HFFc6 (cell line): ENCODE results near the gene OR52K1. TPM values are rescaled to one million over a fixed set of nuclear protein-coding genes. Genes with fewer than 3 reads are reported as not detected.
"Not testable (repeated sequence)": the region's sequence is repeated elsewhere in the genome, so short reads cannot be mapped to it uniquely, and the experiment has no call there.

Experiments
- DNase-seq: peaks from one replicate; pipeline ENCODE4 v3.0.0-alpha.2; 2018
- H3K27ac Mint-ChIP-seq: 2 replicates; pipeline ENCODE4 v1.8.0; 2020; ENCODE audit warnings: mild to moderate bottlenecking, mixed read lengths
- H3K27me3 Mint-ChIP-seq: 2 replicates; pipeline ENCODE4 v1.8.0; 2021; ENCODE audit warnings: mild to moderate bottlenecking, moderate library complexity, mixed read lengths; ENCODE audit not compliant: insufficient read depth
- H3K36me3 Mint-ChIP-seq: 2 replicates; pipeline ENCODE4 v1.8.0; 2021; ENCODE audit warnings: low read depth, mixed read lengths
- H3K4me1 Mint-ChIP-seq: 2 replicates; pipeline ENCODE4 v1.8.0; 2020; ENCODE audit warnings: low read depth, mixed read lengths
- H3K4me3 Mint-ChIP-seq: 2 replicates; pipeline ENCODE4 v1.8.0; 2020; ENCODE audit warnings: mild to moderate bottlenecking, moderate library complexity, mixed read lengths
- H3K9me3 Mint-ChIP-seq: 2 replicates; pipeline ENCODE4 v1.8.0; 2020; ENCODE audit warnings: mild to moderate bottlenecking, mixed read lengths
- total RNA-seq, 6 experiments: library from RNA; stranded (reverse); fragmentation: NEBNext Ultra II Directional; extraction: Animal tissue kit (Norgen Biotek cat#: 25700); gene quantifications; 2 replicates in 1 of 6; 3 replicates in 5 of 6; pipeline ENCODE4 v1.2.3, GENCODE V29; 2021
- TF ChIP-seq, protein P1 (sequence below): fragments of 200-600 bp; sonication (generic); IDR thresholded peaks from 2 replicates; pipeline ENCODE4 v1.5.0; 2021; ENCODE audit warnings: antibody characterized with exemption, mild to moderate bottlenecking

OR52K1 gene
- total RNA-seq, 6 experiments from 2014 or later: not detected

DNA sequence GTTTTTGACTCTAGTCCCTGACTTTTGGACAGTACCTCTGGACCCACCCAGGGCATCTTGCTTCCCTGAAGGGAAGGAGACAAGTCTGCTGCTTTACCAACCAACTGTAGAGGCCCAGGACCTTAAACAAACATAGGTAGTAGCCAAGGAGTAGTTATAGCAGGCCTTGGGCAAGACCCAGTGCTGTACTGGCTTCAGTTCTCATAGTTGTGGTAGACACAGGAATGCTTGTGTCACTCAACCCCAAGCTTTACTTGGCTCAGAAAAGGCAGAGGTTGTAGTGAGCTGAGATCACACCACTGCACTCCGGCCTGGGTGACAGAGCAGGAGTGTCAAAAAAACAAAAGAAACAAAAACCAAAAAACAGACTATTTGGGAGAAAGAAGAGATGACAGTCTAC is 41.2 kb downstream of the OR52K1 start:
- H3K9me3 Mint-ChIP-seq: peaks cover 26% of the 10 kb centered on the region
- no peaks in the 10 kb centered on the region for H3K4me1 Mint-ChIP-seq
- TF ChIP-seq, protein P1, sequence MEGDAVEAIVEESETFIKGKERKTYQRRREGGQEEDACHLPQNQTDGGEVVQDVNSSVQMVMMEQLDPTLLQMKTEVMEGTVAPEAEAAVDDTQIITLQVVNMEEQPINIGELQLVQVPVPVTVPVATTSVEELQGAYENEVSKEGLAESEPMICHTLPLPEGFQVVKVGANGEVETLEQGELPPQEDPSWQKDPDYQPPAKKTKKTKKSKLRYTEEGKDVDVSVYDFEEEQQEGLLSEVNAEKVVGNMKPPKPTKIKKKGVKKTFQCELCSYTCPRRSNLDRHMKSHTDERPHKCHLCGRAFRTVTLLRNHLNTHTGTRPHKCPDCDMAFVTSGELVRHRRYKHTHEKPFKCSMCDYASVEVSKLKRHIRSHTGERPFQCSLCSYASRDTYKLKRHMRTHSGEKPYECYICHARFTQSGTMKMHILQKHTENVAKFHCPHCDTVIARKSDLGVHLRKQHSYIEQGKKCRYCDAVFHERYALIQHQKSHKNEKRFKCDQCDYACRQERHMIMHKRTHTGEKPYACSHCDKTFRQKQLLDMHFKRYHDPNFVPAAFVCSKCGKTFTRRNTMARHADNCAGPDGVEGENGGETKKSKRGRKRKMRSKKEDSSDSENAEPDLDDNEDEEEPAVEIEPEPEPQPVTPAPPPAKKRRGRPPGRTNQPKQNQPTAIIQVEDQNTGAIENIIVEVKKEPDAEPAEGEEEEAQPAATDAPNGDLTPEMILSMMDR: no peak
- no peaks in the 10 kb centered on the region for H3K27me3 Mint-ChIP-seq
- no peak overlapping the region for H3K4me3 Mint-ChIP-seq
- H3K36me3 Mint-ChIP-seq: no peaks in the 10 kb centered on the region
- no peak for DNase-seq
- no peak overlapping the region for H3K27ac Mint-ChIP-seq

DNA sequence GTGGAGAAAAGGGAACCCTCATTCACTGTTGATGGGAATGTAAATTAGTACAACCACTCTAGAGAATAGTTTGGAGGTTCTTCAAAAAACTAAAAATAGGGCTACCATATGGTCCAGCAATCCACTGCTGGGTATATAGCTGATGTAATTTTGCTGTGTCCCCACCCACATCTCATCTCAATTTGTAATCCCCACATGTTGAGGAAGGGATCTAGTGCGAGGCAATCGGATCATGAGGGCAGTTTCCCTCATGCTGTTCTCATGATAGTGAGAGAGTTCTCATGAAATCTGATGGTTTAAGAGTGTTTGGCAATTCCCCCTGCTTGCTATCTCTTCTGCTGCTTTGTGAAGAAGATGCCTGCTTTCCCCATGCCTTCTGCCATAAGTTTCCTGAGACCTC is 45.5 kb downstream of the OR52K1 start:
- H3K4me3 Mint-ChIP-seq: no peak overlapping the region
- no peak for DNase-seq
- peaks cover 10% of the 10 kb centered on the region for H3K9me3 Mint-ChIP-seq
- no peak overlapping the region for H3K27ac Mint-ChIP-seq
- TF ChIP-seq, protein P1: no peak
- H3K36me3 Mint-ChIP-seq: no peaks in the 10 kb centered on the region
- H3K27me3 Mint-ChIP-seq: no peaks in the 10 kb centered on the region
- no peaks in the 10 kb centered on the region for H3K4me1 Mint-ChIP-seq

DNA sequence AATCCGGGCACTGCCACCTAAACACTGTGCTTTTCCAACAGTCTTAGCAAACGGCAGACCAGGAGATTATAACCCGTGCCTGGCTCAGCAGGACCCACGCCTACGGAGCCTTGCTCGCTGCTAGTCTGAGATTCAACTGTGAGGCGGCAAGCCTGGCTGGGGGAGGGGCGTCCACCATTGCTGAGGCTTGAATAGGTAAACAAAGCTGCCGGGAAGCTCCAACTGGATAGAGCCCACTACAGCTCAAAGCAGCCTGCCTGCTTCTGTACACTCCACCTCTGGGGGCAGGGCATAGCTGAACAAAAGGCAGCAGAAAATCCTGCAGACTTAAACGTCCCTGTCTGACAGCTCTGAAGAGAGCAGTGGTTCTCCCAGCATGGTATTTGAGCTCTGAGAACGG is 49.2 kb downstream of the OR52K1 start:
- not testable (repeated sequence) for H3K9me3 Mint-ChIP-seq

DNA sequence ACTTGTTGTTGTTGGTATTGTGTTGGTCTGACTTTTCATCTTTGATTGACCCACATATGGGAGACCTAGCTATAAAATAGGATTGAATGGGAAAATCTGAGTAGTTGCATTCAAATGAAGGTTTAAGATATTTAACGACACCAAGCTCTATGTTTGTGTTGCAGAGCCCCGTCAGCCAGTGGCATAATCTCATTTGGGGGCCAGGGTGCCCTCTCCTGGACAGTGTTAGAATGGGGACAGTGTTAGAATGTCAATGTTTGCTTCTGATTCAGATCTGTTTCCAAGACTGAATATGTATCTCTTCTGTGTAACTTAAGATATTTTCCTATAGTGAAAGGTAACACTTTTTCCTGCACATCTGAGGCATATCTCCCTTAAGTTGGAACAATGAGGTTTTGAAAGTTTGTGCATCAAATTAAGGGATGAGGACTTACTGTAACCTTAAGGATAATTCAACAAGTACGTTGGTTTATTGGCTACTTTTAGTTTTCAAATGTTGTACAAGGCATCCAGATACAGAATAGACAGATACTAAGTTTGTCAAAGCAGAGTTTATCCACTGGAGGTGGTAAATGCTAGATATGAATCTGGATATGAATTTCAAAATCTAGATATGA is 57.3 kb downstream of the OR52K1 start:
- Mint-ChIP-seq H3K4me3 (no peak overlapping the region), H3K27me3 (no peaks in the 10 kb centered on the region; the same call in none of the 2 replicates), H3K4me1 (no peaks in the 10 kb centered on the region), H3K9me3 (no peaks in the 10 kb centered on the region; the same call in 1 of the 2 replicates), H3K27ac (no peak overlapping the region), H3K36me3 (no peaks in the 10 kb centered on the region)
- TF ChIP-seq, protein P1: peak; percentile 76
- peak; percentile 2 for DNase-seq

More for the DNA sequence above, 49.2 kb downstream of the OR52K1 start:
- H3K27me3 Mint-ChIP-seq, DNase-seq, H3K27ac Mint-ChIP-seq, H3K4me3 Mint-ChIP-seq, H3K4me1 Mint-ChIP-seq, H3K36me3 Mint-ChIP-seq: not testable (repeated sequence)

DNA sequence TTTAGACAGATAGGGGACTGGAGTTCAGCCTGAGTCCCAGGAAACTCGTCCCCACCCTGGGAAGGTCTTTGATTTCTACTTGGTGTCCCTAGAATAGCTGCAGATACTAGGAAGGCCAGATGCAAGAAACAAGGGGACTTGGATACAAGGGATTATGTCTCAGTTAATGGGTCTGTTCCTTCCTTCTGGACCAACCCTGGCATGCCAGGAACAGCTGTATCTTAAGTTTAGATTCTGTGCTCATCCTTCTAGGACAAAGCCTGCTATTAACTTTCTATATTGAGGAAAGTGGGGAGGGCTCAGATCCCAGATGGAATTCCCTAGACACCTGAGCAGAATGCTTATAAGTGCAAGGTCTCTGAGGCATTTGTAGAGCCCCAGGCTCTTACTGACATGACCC is 58.6 kb downstream of the OR52K1 start:
- TF ChIP-seq, protein P1: no peak
- Mint-ChIP-seq H3K4me3 (no peak overlapping the region), H3K36me3 (no peaks in the 10 kb centered on the region), H3K27ac (no peak overlapping the region), H3K9me3 (no peaks in the 10 kb centered on the region; the same call in 1 of the 2 replicates), H3K4me1 (no peaks in the 10 kb centered on the region), H3K27me3 (no peaks in the 10 kb centered on the region; the same call in none of the 2 replicates)
- no peak for DNase-seq

Other genes with a start within 250 kb of the OR52K1 start
- gene OR52B4, start 114.3 kb upstream of the OR52K1 start, total RNA-seq: not detected
- 10 to 100 TPM; 11.1 to 23.1 (median 18.9) TPM for gene TRIM21, start 88.9 kb upstream of the OR52K1 start, total RNA-seq
- not detected for gene OR52K2, start 33.4 kb upstream of the OR52K1 start, total RNA-seq
- not detected for gene OR52M1, start 62.5 kb downstream of the OR52K1 start, total RNA-seq
- not detected for gene OR52I2, start 99.1 kb downstream of the OR52K1 start, total RNA-seq
- not detected for gene OR52I1, start 111.4 kb downstream of the OR52K1 start, total RNA-seq
- gene TRIM68, start 125.6 kb downstream of the OR52K1 start, total RNA-seq: 1 to 10 TPM; 6.4 to 10.0 (median 8.6) TPM
- gene OR51D1, start 154.8 kb downstream of the OR52K1 start, total RNA-seq: not detected
- not detected for gene OR51E1, start 161.3 kb downstream of the OR52K1 start, total RNA-seq
- gene OR51E2, start 215.2 kb downstream of the OR52K1 start, total RNA-seq: under 1 TPM in 4 of 6 experiments, not detected in 2; 0.09 to 0.32 (median 0.12) TPM
- not detected for gene MMP26, start 222.1 kb downstream of the OR52K1 start, total RNA-seq